Pancreas (tissue), 10 donors: ENCODE results near the gene PEAR1. TPM values are rescaled to one million over a fixed set of nuclear protein-coding genes. Genes with fewer than 3 reads are reported as not detected.

Source experiments
- ATAC-seq, 4 donors: fragments of 200-7000 bp; cut with Tn5 transposase; one replicate each; pipeline versions ENCODE4 v1.8.0 to v1.9.1; 2020; ENCODE audit warnings: mild to moderate bottlenecking in 4 of 4, moderate library complexity in 4 of 4
- DNase-seq, 6 donors: peaks; one replicate each; pipeline ENCODE4 v3.0.0-alpha.2; 2020
- FAIRE-seq: peaks from 2 replicates; lab custom pipeline; 2012; peaks lifted over from hg19 to GRCh38; lab: Jason Lieb, UNC
- H3K27ac ChIP-seq, 4 donors: fragments of 200-600 bp; sonication (generic); 1 replicate in 3 of 4; 2 replicates in 1 of 4; pipeline versions ENCODE4 v1.5.0 to v1.8.0; 2020
- H3K27me3 ChIP-seq, 4 donors: fragments of 200-600 bp; one replicate each; pipeline ENCODE4 v1.8.0; 2021
- H3K36me3 ChIP-seq, 3 donors: fragments of 200-600 bp; sonication (generic) in 1 of 3; one replicate each; pipeline versions ENCODE4 v1.5.0 to v1.8.0; 2020 to 2021
- H3K4me1 ChIP-seq, 3 donors: fragments of 200-600 bp; one replicate each; pipeline ENCODE4 v1.8.0; 2021
- H3K4me3 ChIP-seq, 4 donors: fragments of 200-600 bp; sonication (generic) in 2 of 4; one replicate each; pipeline versions ENCODE4 v1.5.0 to v1.8.0; 2020 to 2021
- H3K9me3 ChIP-seq, 4 donors: fragments of 200-600 bp; one replicate each; pipeline ENCODE4 v1.8.0; 2021
- WGBS, 2 donors: extraction: QIAGEN DNeasy Blood & Tissue Kit; methylation state at CpG; one replicate each; pipeline ENCODE4 v1.1.7; 2013; 5-methylcytosine and 5-hydroxymethylcytosine counted together
- intact Hi-C, 3 donors: fragments of 100-400 bp; cut with DNase I; formaldehyde crosslinking; loops; one replicate each; pipeline versions ENCODE4 v1.11.1 to v1.14.2; 2022
- polyA plus RNA-seq, 2 donors: library from polyadenylated mRNA; stranded (reverse); fragments of 200-250 nt; gene quantifications; one replicate each; pipeline ENCODE4 v1.2.3, GENCODE V29; 2013
- total RNA-seq, 6 donors: library from RNA; stranded (reverse); fragmentation: NEBNext Ultra II Directional in 4 of 6; extraction: Animal tissue kit (Norgen Biotek cat#: 25700) in 4 of 6; gene quantifications; one replicate each; pipeline versions ENCODE4 v1.2.1 to v1.2.4, GENCODE V29; 2021 to 2023
- TF ChIP-seq, protein P1 (sequence below), 4 donors: fragments of 200-600 bp; sonication (generic) in 3 of 4; IDR thresholded peaks; one replicate each; pipeline versions ENCODE4 v1.5.0 to v1.8.0; 2021; ENCODE audit warnings: antibody characterized with exemption in 4 of 4
- donor health status: healthy with polysubstance abuse.
- donor health status: DM: no; HTN: no; CAD: no; lungs with moderate emphysema.
- donor health status: DM: no; HTN: no; CAD: no.
- donor health status: control.
- donor health status: control.
- donor health status: Bipolar disorder and iron deficiency.
- donor health status: DM: yes; HTN: yes; CAD: no.
- donor health status: DM: no; HTN: no; CAD: no.
- donor health status: DM: no; HTN: no; CAD: no.
- donor health status: DM: yes; HTN: yes; CAD: no.

PEAR1 gene
- total and polyA plus RNA-seq, 8 donors, result 1.7 to 7.1 (median 3.4) TPM

- DNase-seq (no peak), FAIRE-seq (no peak), ATAC-seq (no peak)
- 37 to 41% methylated on average over 5 of the region's 5 CpGs for WGBS, 2 donors
- intact Hi-C loops, result no loop called here
- Histone ChIP-seq H3K27ac (no peak overlapping the region), H3K36me3 (no peaks in the 10 kb centered on the region), H3K9me3 (no peaks in the 10 kb centered on the region), H3K4me1 (no peaks in the 10 kb centered on the region), H3K27me3 (peaks cover 0 to 3% (median 0%) of the 10 kb centered on the region in 4 donors), H3K4me3 (peak overlapping the region in 2 of 4 donors; percentile 21 to 30)
- TF ChIP-seq, protein P1, sequence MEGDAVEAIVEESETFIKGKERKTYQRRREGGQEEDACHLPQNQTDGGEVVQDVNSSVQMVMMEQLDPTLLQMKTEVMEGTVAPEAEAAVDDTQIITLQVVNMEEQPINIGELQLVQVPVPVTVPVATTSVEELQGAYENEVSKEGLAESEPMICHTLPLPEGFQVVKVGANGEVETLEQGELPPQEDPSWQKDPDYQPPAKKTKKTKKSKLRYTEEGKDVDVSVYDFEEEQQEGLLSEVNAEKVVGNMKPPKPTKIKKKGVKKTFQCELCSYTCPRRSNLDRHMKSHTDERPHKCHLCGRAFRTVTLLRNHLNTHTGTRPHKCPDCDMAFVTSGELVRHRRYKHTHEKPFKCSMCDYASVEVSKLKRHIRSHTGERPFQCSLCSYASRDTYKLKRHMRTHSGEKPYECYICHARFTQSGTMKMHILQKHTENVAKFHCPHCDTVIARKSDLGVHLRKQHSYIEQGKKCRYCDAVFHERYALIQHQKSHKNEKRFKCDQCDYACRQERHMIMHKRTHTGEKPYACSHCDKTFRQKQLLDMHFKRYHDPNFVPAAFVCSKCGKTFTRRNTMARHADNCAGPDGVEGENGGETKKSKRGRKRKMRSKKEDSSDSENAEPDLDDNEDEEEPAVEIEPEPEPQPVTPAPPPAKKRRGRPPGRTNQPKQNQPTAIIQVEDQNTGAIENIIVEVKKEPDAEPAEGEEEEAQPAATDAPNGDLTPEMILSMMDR (IDR thresholded peaks at IDR 0.05), result no peak
Observed at GRCh38 chr1:156894001-156894400, 483 bp downstream of the PEAR1 start.

- intact Hi-C loops, result no loop called here
- H3K4me3 ChIP-seq, result peak overlapping the region in 1 of 4 donors; percentile 30
- no peak for FAIRE-seq
Observed at GRCh38 chr1:156894711-156895454, 1.4 kb downstream of the PEAR1 start.

DNA sequence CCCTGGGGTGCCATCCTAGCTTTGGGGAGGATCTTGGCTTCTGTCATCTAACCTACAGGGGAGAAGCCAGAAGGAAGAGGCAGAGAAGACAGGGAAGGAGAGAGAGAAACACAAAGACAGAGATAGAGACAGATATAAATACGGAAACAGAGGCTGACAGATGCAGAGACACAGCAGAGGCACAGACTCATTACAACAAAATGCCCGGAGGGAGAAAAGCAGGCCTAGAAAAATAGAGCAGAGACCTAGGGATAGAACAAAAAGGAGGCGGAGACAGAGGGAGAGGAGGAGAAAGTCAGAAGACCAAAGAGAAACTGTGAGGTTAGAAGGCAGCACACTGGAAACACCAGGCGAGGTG lies 1.9 kb downstream of the PEAR1 start:
- no peak overlapping the region for H3K27ac ChIP-seq
- H3K4me3 ChIP-seq, result no peak overlapping the region
- H3K9me3 ChIP-seq, result no peaks in the 10 kb centered on the region
- no peaks in the 10 kb centered on the region for H3K36me3 ChIP-seq
- ATAC-seq, result no peak
- no peak for DNase-seq
- peaks cover 0 to 3% (median 0%) of the 10 kb centered on the region in 4 donors for H3K27me3 ChIP-seq
- no peak for FAIRE-seq
- H3K4me1 ChIP-seq, result no peaks in the 10 kb centered on the region
- TF ChIP-seq, protein P1 (IDR thresholded peaks at IDR 0.05), result no peak
- intact Hi-C loops, result no loop called here
- 69 to 71% methylated on average over 4 of the region's 4 CpGs for WGBS, 2 donors

More at GRCh38 chr1:156894711-156895454, 1.4 kb downstream of the PEAR1 start:
- 70 to 72% methylated on average over 12 of the region's 12 CpGs for WGBS, 2 donors
- no peak overlapping the region for H3K27ac ChIP-seq
- no peaks in the 10 kb centered on the region for H3K9me3 ChIP-seq
- DNase-seq (peak in 2 of 6 donors; percentile 28 to 32), ATAC-seq (no peak)
- no peaks in the 10 kb centered on the region for H3K4me1 ChIP-seq
- TF ChIP-seq, protein P1 (IDR thresholded peaks at IDR 0.05), result no peak
- H3K36me3 ChIP-seq, result no peaks in the 10 kb centered on the region
- H3K27me3 ChIP-seq, result peaks cover 0 to 3% (median 0%) of the 10 kb centered on the region in 4 donors

DNA sequence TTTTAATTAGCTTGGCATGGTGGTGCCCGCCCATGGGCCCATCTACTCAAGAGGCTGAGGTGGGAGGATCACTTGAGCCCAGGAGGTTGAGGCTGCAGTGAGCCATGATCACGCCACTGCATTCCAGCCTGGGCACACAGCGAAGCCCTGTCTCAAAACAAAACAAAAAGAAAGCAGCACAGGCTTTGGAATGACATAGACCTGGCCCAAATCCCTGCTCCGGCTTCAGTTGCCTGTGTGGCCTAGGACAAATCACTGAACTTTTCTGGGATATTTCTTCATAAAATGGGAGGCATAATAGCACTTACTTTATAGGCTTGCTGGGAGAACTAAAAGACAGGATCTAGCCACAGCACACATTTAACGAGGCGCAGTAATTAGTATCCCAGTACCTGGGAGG lies 2.4 kb downstream of the PEAR1 start:
- 86 to 93% methylated on average over 6 of the region's 6 CpGs for WGBS, 2 donors
- TF ChIP-seq, protein P1 (IDR thresholded peaks at IDR 0.05), result no peak
- FAIRE-seq (no peak), DNase-seq (no peak), ATAC-seq (no peak)
- H3K36me3 ChIP-seq, result no peaks in the 10 kb centered on the region
- no peaks in the 10 kb centered on the region for H3K4me1 ChIP-seq
- H3K27me3 ChIP-seq, result peaks cover 0 to 3% (median 0%) of the 10 kb centered on the region in 4 donors
- no peak overlapping the region for H3K4me3 ChIP-seq
- H3K27ac ChIP-seq, result no peak overlapping the region
- intact Hi-C loops, result no loop called here
- no peaks in the 10 kb centered on the region for H3K9me3 ChIP-seq

DNA sequence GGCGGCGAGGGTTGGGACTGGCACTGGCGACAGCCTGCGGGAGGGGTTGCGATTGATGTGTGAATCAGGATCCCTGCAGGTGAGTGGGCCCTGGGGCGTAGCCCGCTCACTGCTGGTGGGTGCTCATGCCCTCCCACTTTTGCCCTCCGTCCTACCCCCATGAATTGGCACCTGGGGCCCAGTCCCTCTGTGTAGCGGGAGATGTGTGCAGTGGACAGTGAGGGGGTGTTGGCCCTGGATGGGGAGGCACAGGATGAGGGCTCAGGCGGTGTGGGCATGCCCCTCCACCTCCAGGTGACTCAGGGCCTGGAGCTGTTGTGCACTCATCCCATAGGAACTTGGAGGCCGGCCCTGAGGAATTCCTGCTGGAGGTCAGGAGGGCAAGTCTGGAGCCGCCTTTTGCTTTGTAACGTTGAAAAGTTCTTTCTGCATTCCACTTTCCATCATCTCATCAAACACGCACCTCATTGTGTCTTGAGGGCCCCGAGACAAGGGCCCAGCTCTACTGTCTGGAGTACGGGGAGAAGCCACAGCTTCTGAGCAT lies 3.0 kb downstream of the PEAR1 start:
- no peaks in the 10 kb centered on the region for H3K4me1 ChIP-seq
- intact Hi-C loops, result no loop called here
- no peak overlapping the region for H3K4me3 ChIP-seq
- H3K27me3 ChIP-seq, result peaks cover 0 to 3% (median 0%) of the 10 kb centered on the region in 4 donors
- H3K27ac ChIP-seq, result no peak overlapping the region
- 75 to 85% methylated on average over 16 of the region's 16 CpGs for WGBS, 2 donors
- no peaks in the 10 kb centered on the region for H3K36me3 ChIP-seq
- DNase-seq (peak in 1 of 6 donors; percentile 47), ATAC-seq (no peak), FAIRE-seq (no peak)
- H3K9me3 ChIP-seq, result no peaks in the 10 kb centered on the region
- TF ChIP-seq, protein P1 (IDR thresholded peaks at IDR 0.05), result no peak
